HepG2 (cell line): ENCODE measurements around the gene CCNQ. TPM values are rescaled to one million over a fixed set of nuclear protein-coding genes. Genes with fewer than 3 reads are reported as not detected.

ENCODE experiments used
- ATAC-seq: fragments of 200-7000 bp; cut with Tn5 transposase; 3 replicates; pipeline ENCODE4 v1.9.1; 2020; ENCODE audit warnings: mild to moderate bottlenecking, moderate library complexity
- BruUV-seq: library from RNA; stranded (reverse); fragments of 400-500 nt; replicated peaks from 2 replicates; lab custom pipeline; 2021; lab: Mats Ljungman, UMichigan
- CTCF ChIA-PET: fragments of 300-600 bp; formaldehyde crosslinking; extraction: SDS; loops from one replicate; lab custom pipeline; 2021; ENCODE audit warnings: low total read pairs, inconsistent platforms, low intra/inter-chr PET ratio; lab: Yijun Ruan, JAX
- POLR2A ChIA-PET: fragments of 350-600 bp; sonication (Branson Sonifier 250); formaldehyde crosslinking; loops from one replicate; lab custom pipeline; 2020; ENCODE audit warnings: antibody characterized with exemption, inconsistent platforms; lab: Yijun Ruan, JAX
- DNase-seq: peaks from one replicate; pipeline ENCODE4 v3.0.0-alpha.2; 2015; ENCODE audit warnings: low spot score
- FAIRE-seq: peaks from 3 replicates; lab custom pipeline; 2011; peaks lifted over from hg19 to GRCh38; lab: Jason Lieb, UNC
- H2AFZ ChIP-seq: one replicate; pipeline ENCODE4 v1.6.1; 2011; ENCODE audit warnings: low read length, inconsistent platforms
- H3K27ac ChIP-seq: fragments of 300-600 bp; 3 replicates; pipeline ENCODE4 v1.8.0; 2011; ENCODE audit warnings: mixed run types, mild to moderate bottlenecking, mixed read lengths, low read length, inconsistent platforms; ENCODE audit not compliant: insufficient read depth; ENCODE audit errors: extremely low read length
- H3K27me3 ChIP-seq, 2 experiments: fragments of 200-600 bp in 1 of 2; 2 replicates in 1 of 2; 3 replicates in 1 of 2; pipeline versions ENCODE4 v1.6.0 to v1.8.0; 2011; ENCODE audit warnings: low read length in 2 of 2, mild to moderate bottlenecking in 2 of 2, moderate library complexity in 2 of 2, inconsistent platforms in 1 of 2; ENCODE audit not compliant: insufficient read depth in 2 of 2, control insufficient read depth in 1 of 2
- H3K36me3 ChIP-seq, 2 experiments: fragments of 200-600 bp in 1 of 2; replicated peaks in 1 of 2; 2 replicates in 1 of 2; 3 replicates in 1 of 2; pipeline versions ENCODE4 v1.5.1 to v1.8.0; 2011; ENCODE audit warnings: low read length in 2 of 2, inconsistent platforms in 1 of 2; ENCODE audit not compliant: insufficient read depth in 2 of 2, control insufficient read depth in 1 of 2
- H3K4me1 ChIP-seq: 2 replicates; pipeline ENCODE4 v1.5.1; 2012; ENCODE audit warnings: low read length, inconsistent platforms; ENCODE audit not compliant: insufficient read depth
- H3K4me2 ChIP-seq: 2 replicates; pipeline ENCODE4 v1.6.0; 2011; ENCODE audit warnings: low read depth, low read length, inconsistent platforms
- H3K4me3 ChIP-seq, 3 experiments: fragments of 200-600 bp in 1 of 3; sonication (generic), shearing (Covaris generic) in 1 of 3; replicated peaks in 1 of 3; 2 replicates each; pipeline ENCODE4 v1.5.1; 2011 to 2016; ENCODE audit warnings: low read length in 3 of 3, inconsistent platforms in 2 of 3, low read depth in 2 of 3, mild to moderate bottlenecking in 2 of 3, control low read depth in 1 of 3, mixed read lengths in 1 of 3; ENCODE audit not compliant: insufficient read depth in 1 of 3
- H3K79me2 ChIP-seq: one replicate; pipeline ENCODE4 v1.6.1; 2011; ENCODE audit warnings: low read length, inconsistent platforms; ENCODE audit not compliant: insufficient read depth
- H3K9ac ChIP-seq: 2 replicates; pipeline ENCODE4 v1.6.0; 2011; ENCODE audit warnings: mild to moderate bottlenecking, low read depth, low read length, inconsistent platforms; ENCODE audit not compliant: insufficient read depth
- H3K9me3 ChIP-seq: 2 replicates; pipeline ENCODE4 v1.5.1; 2012; ENCODE audit warnings: mild to moderate bottlenecking, low read length
- H4K20me1 ChIP-seq: 2 replicates; pipeline ENCODE4 v1.6.0; 2011; ENCODE audit warnings: inconsistent platforms, mild to moderate bottlenecking, low read length, moderate library complexity; ENCODE audit not compliant: insufficient read depth
- CHD4 ChIP-seq: fragments of 200-600 bp; sonication (generic); IDR thresholded peaks from 2 replicates; pipeline ENCODE4 v1.7.0; 2017; ENCODE audit warnings: mild to moderate bottlenecking, low read length, borderline replicate concordance
- ISL2 ChIP-seq: sonication (generic); formaldehyde crosslinking; IDR thresholded peaks from 2 replicates; pipeline ENCODE4 v1.5.0; 2020; ENCODE audit warnings: missing genetic modification reagents
- ZFP90 ChIP-seq: sonication (generic); formaldehyde crosslinking; IDR thresholded peaks from 2 replicates; pipeline ENCODE4 v1.8.0; 2022; ENCODE audit warnings: missing genetic modification reagents, mild to moderate bottlenecking, inconsistent platforms, borderline replicate concordance
- ZNF354B ChIP-seq: sonication (generic); formaldehyde crosslinking; IDR thresholded peaks from 2 replicates; pipeline ENCODE4 v1.8.0; 2022; ENCODE audit warnings: mild to moderate bottlenecking, missing genetic modification reagents
- WGBS: methylation state at CpG from one replicate; pipeline ENCODE4 v1.1.6; 2017; ENCODE audit warnings: low lambda C conversion rate; 5-methylcytosine and 5-hydroxymethylcytosine counted together
- in situ Hi-C: cut with HindIII; loops from 2 replicates; pipeline ENCODE4 v1.10.0; 2017; ENCODE audit warnings: low pct_unique_long_range_greater_than_20kb; ENCODE audit not compliant: extremely low pct_ligation_motif_present
- intact Hi-C: fragments of 100-400 bp; cut with micrococcal nuclease; formaldehyde crosslinking; loops from one replicate; pipeline ENCODE4 v1.10.0; 2022; ENCODE audit not compliant: unreplicated experiment
- polyA plus RNA-seq, 8 experiments: library from polyadenylated mRNA; depleted of rRNA in 3 of 8; stranded (reverse) in 7 of 8; unstranded in 1 of 8; fragments of >200 nt; fragmentation: Illumina TruSeq in 4 of 8; extraction: Trizol in 4 of 8; gene quantifications; 2 replicates each; pipeline versions ENCODE4 v1.2.1 to v1.2.3, GENCODE V29; 2011 to 2016; ENCODE audit warnings: low read depth in 4 of 8, missing spikeins in 1 of 8, mixed read lengths in 1 of 8; ENCODE audit not compliant: insufficient read depth in 1 of 8
- total RNA-seq, 5 experiments: library from RNA; depleted of rRNA; stranded (reverse); fragments of >200 nt; fragmentation: Illumina TruSeq; extraction: Trizol; gene quantifications; 2 replicates each; pipeline ENCODE4 v1.2.3, GENCODE V29; 2016; ENCODE audit warnings: low read depth in 1 of 5

Gene CCNQ
- total and polyA plus RNA-seq, 2 of the 13 experiments (the other 11 are each of a cell fraction or from before 2014, with no cell fraction given) = 15.0 to 25.5 TPM

GRCh38 chrX:153631907-153632594 is 33.1 kb upstream of the CCNQ start:
- no peak for DNase-seq
- Histone ChIP-seq H3K36me3 (no peaks in the 10 kb centered on the region), H4K20me1 (no peaks in the 10 kb centered on the region), H2AFZ (no peak overlapping the region), H3K4me3 (no peak overlapping the region), H3K27me3 (no peaks in the 10 kb centered on the region), H3K4me2 (no peak overlapping the region), H3K9me3 (no peaks in the 10 kb centered on the region)
- BruUV-seq = no TSS peak
- WGBS = 88% methylated on average over 5 of the region's 19 CpGs
- TF ChIP-seq CHD4 = no peak
- TF ChIP-seq, all 625 proteins: peak for 0
- ChIA-PET POLR2A (interaction anchor here (1.1 to 11.8 kb wide), 2 partner anchors 9 to 14 kb away, joined by 3 to 596 read pairs; partner anchors contain the start of gene DUSP9), CTCF (no interaction called here)
- FAIRE-seq (no peak), ATAC-seq (no peak)
- H3K9ac ChIP-seq = no peak overlapping the region
- peaks cover 80% of the 10 kb centered on the region for H3K4me1 ChIP-seq
- H3K79me2 ChIP-seq = no peaks in the 10 kb centered on the region
- no peak overlapping the region for H3K27ac ChIP-seq
- intact Hi-C loops (no loop called here), in situ Hi-C loops (no loop called here)

DNA sequence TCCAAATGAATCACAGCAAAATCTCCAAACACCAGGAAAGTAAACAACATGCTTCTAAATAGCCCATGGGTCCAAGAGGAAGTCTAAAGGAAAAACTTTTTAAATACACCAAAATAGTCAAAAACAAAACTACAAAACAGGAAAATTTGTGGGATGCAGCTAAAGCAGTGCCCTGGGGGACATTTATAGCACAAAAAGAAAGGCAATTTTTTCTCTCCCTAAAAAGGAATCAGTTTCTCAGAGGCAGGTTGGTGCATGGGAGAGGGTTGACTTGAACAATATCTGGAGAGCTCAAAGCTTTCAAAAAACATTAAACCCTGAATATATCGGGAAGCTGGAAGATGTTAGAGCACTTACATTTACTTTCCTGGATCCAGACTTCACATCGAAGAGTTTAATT is 32.4 kb upstream of the CCNQ start:
- Histone ChIP-seq H3K4me2 (no peak overlapping the region), H2AFZ (no peak overlapping the region), H3K4me3 (no peak overlapping the region), H3K9me3 (no peaks in the 10 kb centered on the region), H3K27ac (no peak overlapping the region), H3K79me2 (no peaks in the 10 kb centered on the region), H3K27me3 (no peaks in the 10 kb centered on the region), H3K9ac (no peak overlapping the region), H3K36me3 (no peaks in the 10 kb centered on the region), H3K4me1 (peaks cover 77% of the 10 kb centered on the region), H4K20me1 (no peaks in the 10 kb centered on the region)
- peak; percentile 99 for TF ChIP-seq ZFP90 (CRISPR knock-in tag)
- no peak for TF ChIP-seq ZNF354B (CRISPR knock-in tag)
- no peak for TF ChIP-seq ISL2 (CRISPR knock-in tag)
- in situ Hi-C loops (no loop called here), intact Hi-C loops (no loop called here)
- no TSS peak for BruUV-seq
- ChIA-PET POLR2A (interaction anchor here (1.1 to 11.8 kb wide), 2 partner anchors 9 to 15 kb away, joined by 3 to 596 read pairs; partner anchors contain the start of gene DUSP9), CTCF (no interaction called here)
- FAIRE-seq (no peak), ATAC-seq (no peak), DNase-seq (no peak)
- WGBS = 93% methylated on average over 2 of the region's 2 CpGs
